ENCODE results near the gene GRN.

The GRN gene

DNA sequence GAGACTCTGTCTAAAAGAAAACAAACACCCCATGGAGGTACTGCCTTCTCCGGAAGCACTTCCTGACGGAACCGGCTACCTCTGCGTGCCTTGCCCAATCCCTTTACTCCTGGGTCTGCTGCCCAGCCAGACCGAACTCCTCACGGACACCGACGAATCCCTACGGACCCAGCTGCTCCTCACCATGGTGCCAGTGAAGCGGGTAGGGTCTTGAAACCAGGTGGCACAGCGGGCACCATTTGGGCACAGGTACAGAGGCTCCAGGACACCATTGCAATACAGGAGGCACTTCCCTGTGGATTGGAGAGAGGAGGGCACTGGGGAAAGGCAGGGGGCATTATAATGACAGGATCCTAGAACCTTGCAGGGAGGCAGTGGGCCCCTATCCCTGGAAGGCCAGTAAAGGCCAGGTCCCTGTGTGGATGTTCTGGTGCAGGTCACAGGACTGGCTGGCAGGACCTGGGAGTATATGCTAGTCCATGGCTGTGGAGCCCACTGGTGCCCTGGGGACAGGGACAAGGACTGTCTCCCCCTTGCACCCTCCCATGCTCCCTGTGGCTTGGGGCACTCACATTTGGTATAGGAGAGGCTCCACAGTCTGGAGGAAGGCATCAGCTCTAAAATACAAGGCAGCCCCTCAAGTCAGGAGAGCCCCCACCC is 22.7 kb upstream of the GRN start:
- Histone ChIP-seq H3K9me3 (ENCODE audit: insufficient read depth, low read length, severe bottlenecking) (no peaks in the 10 kb centered on the region), H2AFZ (ENCODE audit: low read depth, low read length) (no peak overlapping the region), H3K27me3 (ENCODE audit: insufficient read depth, low read length, poor library complexity) (no peaks in the 10 kb centered on the region), H3K27ac (ENCODE audit: low read length) (no peak overlapping the region), H3K79me2 (ENCODE audit: insufficient read depth, low read length) (peaks cover 23% of the 10 kb centered on the region), H3K4me3 (ENCODE audit: low read depth in 1 of 2, low read length in 2 of 2) (0 out of 4 replicates have a peak overlapping the region, but pooled peaks of 1 of the 2 experiments have one; percentile 0), H3K36me3 (ENCODE audit: insufficient read depth, low read length) (peaks cover 34% of the 10 kb centered on the region), H3K9ac (ENCODE audit: low read depth, low read length) (no peak overlapping the region), H3K4me2 (ENCODE audit: insufficient read depth, low read length) (peak overlapping the region; percentile 50; the same call in 1 of the 2 replicates), H3K4me1 (ENCODE audit: insufficient read depth, low read length) (peaks cover 44% of the 10 kb centered on the region), H4K20me1 (ENCODE audit: insufficient read depth, low read length) (peaks cover 30% of the 10 kb centered on the region)
- no peak for ATAC-seq (ENCODE audit: insufficient read depth, low read depth)
- DNase-seq, result no peak
- TF ChIP-seq, protein P1, sequence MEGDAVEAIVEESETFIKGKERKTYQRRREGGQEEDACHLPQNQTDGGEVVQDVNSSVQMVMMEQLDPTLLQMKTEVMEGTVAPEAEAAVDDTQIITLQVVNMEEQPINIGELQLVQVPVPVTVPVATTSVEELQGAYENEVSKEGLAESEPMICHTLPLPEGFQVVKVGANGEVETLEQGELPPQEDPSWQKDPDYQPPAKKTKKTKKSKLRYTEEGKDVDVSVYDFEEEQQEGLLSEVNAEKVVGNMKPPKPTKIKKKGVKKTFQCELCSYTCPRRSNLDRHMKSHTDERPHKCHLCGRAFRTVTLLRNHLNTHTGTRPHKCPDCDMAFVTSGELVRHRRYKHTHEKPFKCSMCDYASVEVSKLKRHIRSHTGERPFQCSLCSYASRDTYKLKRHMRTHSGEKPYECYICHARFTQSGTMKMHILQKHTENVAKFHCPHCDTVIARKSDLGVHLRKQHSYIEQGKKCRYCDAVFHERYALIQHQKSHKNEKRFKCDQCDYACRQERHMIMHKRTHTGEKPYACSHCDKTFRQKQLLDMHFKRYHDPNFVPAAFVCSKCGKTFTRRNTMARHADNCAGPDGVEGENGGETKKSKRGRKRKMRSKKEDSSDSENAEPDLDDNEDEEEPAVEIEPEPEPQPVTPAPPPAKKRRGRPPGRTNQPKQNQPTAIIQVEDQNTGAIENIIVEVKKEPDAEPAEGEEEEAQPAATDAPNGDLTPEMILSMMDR (IDR thresholded peaks at IDR 0.05; ENCODE audit: borderline replicate concordance, extremely low read depth, low read length, poor library complexity, severe bottlenecking), result no peak
- no peak for TF ChIP-seq EZH2 (IDR thresholded peaks at IDR 0.05; ENCODE audit: borderline replicate concordance, low read depth, low read length, severe bottlenecking)

DNA sequence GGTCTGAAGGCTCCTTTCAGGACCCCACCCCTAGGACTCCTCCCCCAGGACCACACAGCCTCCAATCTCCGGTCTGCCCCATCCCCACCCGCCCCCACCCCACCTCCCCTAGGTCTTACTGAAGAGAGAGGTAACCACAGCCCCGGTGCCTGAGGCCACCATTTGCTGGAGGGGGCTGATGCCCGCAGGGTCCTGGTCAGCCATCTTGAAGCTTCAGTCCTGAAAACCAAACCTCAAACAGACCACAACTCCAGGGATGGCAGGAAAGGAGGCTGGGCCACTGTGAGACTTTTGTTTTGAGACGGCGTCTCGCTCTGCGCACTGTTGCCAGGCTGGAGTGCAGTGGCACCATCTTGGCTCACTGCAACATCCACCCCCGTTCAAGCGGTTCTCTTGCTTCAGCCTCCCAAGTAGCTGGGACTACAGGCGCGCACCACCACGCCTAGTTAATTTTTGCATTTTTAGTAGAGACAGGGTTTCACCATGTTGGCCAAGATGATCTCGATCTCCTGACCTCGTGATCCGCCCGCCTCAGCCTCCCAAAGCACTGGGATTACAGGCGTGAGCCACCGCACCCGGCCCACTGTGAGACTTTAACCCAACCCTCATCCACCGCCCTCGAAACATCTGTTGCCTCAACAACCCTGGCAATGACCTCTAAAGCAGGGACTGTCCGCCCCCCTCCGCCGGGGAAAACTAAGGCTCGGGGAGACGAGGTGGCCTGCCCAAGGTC is 21.6 kb upstream of the GRN start:
- Histone ChIP-seq H3K4me2 (ENCODE audit: insufficient read depth, low read length) (peak overlapping the region; percentile 75), H3K79me2 (ENCODE audit: insufficient read depth, low read length) (peaks cover 23% of the 10 kb centered on the region), H3K27ac (ENCODE audit: low read length) (peak overlapping the region; percentile 51), H3K4me1 (ENCODE audit: insufficient read depth, low read length) (peaks cover 46% of the 10 kb centered on the region), H2AFZ (ENCODE audit: low read depth, low read length) (no peak overlapping the region), H3K9me3 (ENCODE audit: insufficient read depth, low read length, severe bottlenecking) (no peaks in the 10 kb centered on the region), H3K27me3 (ENCODE audit: insufficient read depth, low read length, poor library complexity) (no peaks in the 10 kb centered on the region), H4K20me1 (ENCODE audit: insufficient read depth, low read length) (peaks cover 25% of the 10 kb centered on the region), H3K9ac (ENCODE audit: low read depth, low read length) (peak overlapping the region; percentile 89), H3K4me3 (ENCODE audit: low read depth in 1 of 2, low read length in 2 of 2) (peak overlapping the region; percentile 75 to 82; a peak in 3 of 4 replicates), H3K36me3 (ENCODE audit: insufficient read depth, low read length) (peaks cover 34% of the 10 kb centered on the region)
- ATAC-seq (ENCODE audit: insufficient read depth, low read depth) (no peak), DNase-seq (no peak)
- no peak for TF ChIP-seq EZH2 (IDR thresholded peaks at IDR 0.05; ENCODE audit: borderline replicate concordance, low read depth, low read length, severe bottlenecking)
- TF ChIP-seq, protein P1 (IDR thresholded peaks at IDR 0.05; ENCODE audit: borderline replicate concordance, extremely low read depth, low read length, poor library complexity, severe bottlenecking), result no peak

DNA sequence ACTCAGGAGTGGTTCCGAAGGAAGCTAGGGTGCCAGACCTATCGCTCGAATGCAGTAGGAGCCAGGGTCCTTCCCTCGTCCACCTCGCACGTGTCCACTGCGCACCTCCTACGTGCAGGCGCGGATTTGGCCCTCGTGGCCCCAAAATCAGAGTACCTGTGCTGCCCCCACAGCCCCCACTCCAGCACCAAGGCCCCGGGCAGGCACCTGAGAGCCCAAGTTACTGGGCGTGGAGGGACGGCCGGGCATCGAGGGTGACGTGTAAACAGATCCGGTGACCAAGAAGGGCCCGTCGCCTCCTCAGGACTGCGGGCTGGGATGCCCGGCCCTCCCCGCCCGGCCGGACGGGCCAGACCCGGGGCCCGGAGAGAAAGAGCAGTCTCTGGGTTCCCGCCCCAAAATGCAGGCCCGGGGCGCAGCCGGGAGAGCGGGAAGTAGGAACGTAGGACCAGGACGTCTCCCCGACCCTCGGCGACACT is 21.0 kb upstream of the GRN start:
- Histone ChIP-seq H3K27ac (ENCODE audit: low read length) (peak overlapping the region; percentile 51), H3K4me2 (ENCODE audit: insufficient read depth, low read length) (peak overlapping the region; percentile 75), H3K4me1 (ENCODE audit: insufficient read depth, low read length) (peaks cover 46% of the 10 kb centered on the region), H3K9ac (ENCODE audit: low read depth, low read length) (peak overlapping the region; percentile 89), H2AFZ (ENCODE audit: low read depth, low read length) (peak overlapping the region; percentile 98), H3K79me2 (ENCODE audit: insufficient read depth, low read length) (peaks cover 23% of the 10 kb centered on the region), H3K27me3 (ENCODE audit: insufficient read depth, low read length, poor library complexity) (no peaks in the 10 kb centered on the region), H3K4me3 (ENCODE audit: low read depth in 1 of 2, low read length in 2 of 2) (peak overlapping the region; percentile 75 to 82), H3K36me3 (ENCODE audit: insufficient read depth, low read length) (peaks cover 34% of the 10 kb centered on the region), H3K9me3 (ENCODE audit: insufficient read depth, low read length, severe bottlenecking) (no peaks in the 10 kb centered on the region), H4K20me1 (ENCODE audit: insufficient read depth, low read length) (peaks cover 25% of the 10 kb centered on the region)
- ATAC-seq (ENCODE audit: insufficient read depth, low read depth) (no peak), DNase-seq (no peak)
- TF ChIP-seq, protein P1 (IDR thresholded peaks at IDR 0.05; ENCODE audit: borderline replicate concordance, extremely low read depth, low read length, poor library complexity, severe bottlenecking), result no peak
- TF ChIP-seq EZH2 (IDR thresholded peaks at IDR 0.05; ENCODE audit: borderline replicate concordance, low read depth, low read length, severe bottlenecking), result no peak
